Glutamatergic neuron (in vitro differentiated cells): ENCODE results near the gene RNF175. TPM values are rescaled to one million over a fixed set of nuclear protein-coding genes. Genes with fewer than 3 reads are reported as not detected.

Source experiments
- DNase-seq: peaks from one replicate; pipeline ENCODE4 v3.0.0; 2022
- H3K27ac Mint-ChIP-seq: one replicate; pipeline ENCODE4 v1.8.0; 2020; ENCODE audit warnings: mild to moderate bottlenecking, mixed read lengths, inconsistent platforms; ENCODE audit not compliant: unreplicated experiment
- H3K27me3 Mint-ChIP-seq: one replicate; pipeline ENCODE4 v1.8.0; 2020; ENCODE audit warnings: mild to moderate bottlenecking, moderate library complexity, mixed read lengths, inconsistent platforms; ENCODE audit not compliant: unreplicated experiment
- H3K36me3 Mint-ChIP-seq: one replicate; pipeline ENCODE4 v1.8.0; 2020; ENCODE audit warnings: mild to moderate bottlenecking, mixed read lengths, inconsistent platforms; ENCODE audit not compliant: unreplicated experiment
- H3K4me1 Mint-ChIP-seq: one replicate; pipeline ENCODE4 v1.8.0; 2020; ENCODE audit warnings: mild to moderate bottlenecking, low read depth, mixed read lengths, inconsistent platforms; ENCODE audit not compliant: unreplicated experiment
- H3K4me3 Mint-ChIP-seq: one replicate; pipeline ENCODE4 v1.8.0; 2020; ENCODE audit warnings: mild to moderate bottlenecking, mixed read lengths, inconsistent platforms; ENCODE audit not compliant: unreplicated experiment
- H3K9me3 Mint-ChIP-seq: one replicate; pipeline ENCODE4 v1.8.0; 2020; ENCODE audit warnings: mild to moderate bottlenecking, moderate library complexity, mixed read lengths, inconsistent platforms; ENCODE audit not compliant: unreplicated experiment
- CTCF ChIP-seq: fragments of 200-600 bp; sonication (generic); IDR thresholded peaks from one replicate; pipeline ENCODE4 v1.5.0; 2021; ENCODE audit not compliant: partially characterized antibody, unreplicated experiment
- total RNA-seq: library from RNA; stranded (reverse); fragmentation: NEBNext Ultra II Directional; extraction: Animal tissue kit (Norgen Biotek cat#: 25700); gene quantifications from one replicate; pipeline ENCODE4 v1.2.1, GENCODE V29; 2021; ENCODE audit not compliant: unreplicated experiment

The RNF175 gene
- total RNA-seq, 1 donor from 2014 or later = 2.1 TPM

- Mint-ChIP-seq H3K9me3 (no peaks in the 10 kb centered on the region), H3K27me3 (no peaks in the 10 kb centered on the region), H3K4me3 (no peak overlapping the region), H3K36me3 (no peaks in the 10 kb centered on the region), H3K4me1 (no peaks in the 10 kb centered on the region), H3K27ac (no peak overlapping the region)
- no peak for TF ChIP-seq CTCF
- no peak for DNase-seq
Observed at GRCh38 chr4:153780876-153781275, 21.1 kb upstream of the RNF175 start.

GRCh38 chr4:153780221-153780620 lies 20.4 kb upstream of the RNF175 start:
- Mint-ChIP-seq H3K27ac (no peak overlapping the region), H3K4me1 (no peaks in the 10 kb centered on the region), H3K9me3 (no peaks in the 10 kb centered on the region), H3K27me3 (no peaks in the 10 kb centered on the region), H3K4me3 (no peak overlapping the region), H3K36me3 (no peaks in the 10 kb centered on the region)
- DNase-seq = no peak
- no peak for TF ChIP-seq CTCF

GRCh38 chr4:153778383-153778782 lies 18.6 kb upstream of the RNF175 start:
- DNase-seq = no peak
- no peaks in the 10 kb centered on the region for H3K36me3 Mint-ChIP-seq
- H3K27ac Mint-ChIP-seq = no peak overlapping the region
- no peak for TF ChIP-seq CTCF
- no peaks in the 10 kb centered on the region for H3K4me1 Mint-ChIP-seq
- H3K4me3 Mint-ChIP-seq = no peak overlapping the region
- H3K27me3 Mint-ChIP-seq = no peaks in the 10 kb centered on the region
- no peaks in the 10 kb centered on the region for H3K9me3 Mint-ChIP-seq

- H3K4me1 Mint-ChIP-seq = no peaks in the 10 kb centered on the region
- H3K9me3 Mint-ChIP-seq = no peaks in the 10 kb centered on the region
- no peak overlapping the region for H3K4me3 Mint-ChIP-seq
- H3K36me3 Mint-ChIP-seq = no peaks in the 10 kb centered on the region
- DNase-seq = no peak
- no peak overlapping the region for H3K27ac Mint-ChIP-seq
- no peaks in the 10 kb centered on the region for H3K27me3 Mint-ChIP-seq
- no peak for TF ChIP-seq CTCF
Observed at GRCh38 chr4:153777421-153777820, 17.6 kb upstream of the RNF175 start.

- Mint-ChIP-seq H3K36me3 (no peaks in the 10 kb centered on the region), H3K4me1 (no peaks in the 10 kb centered on the region), H3K9me3 (no peaks in the 10 kb centered on the region), H3K27ac (no peak overlapping the region), H3K27me3 (no peaks in the 10 kb centered on the region), H3K4me3 (no peak overlapping the region)
- TF ChIP-seq CTCF = no peak
- no peak for DNase-seq
Observed at GRCh38 chr4:153776601-153777000, 16.8 kb upstream of the RNF175 start.
